Measurements from ENCODE around the gene SLC6A18. TPM values are rescaled to one million over a fixed set of nuclear protein-coding genes. Genes with fewer than 3 reads are reported as not detected.

Gene SLC6A18
- total and polyA plus RNA-seq, 7 donors: not detected

DNA sequence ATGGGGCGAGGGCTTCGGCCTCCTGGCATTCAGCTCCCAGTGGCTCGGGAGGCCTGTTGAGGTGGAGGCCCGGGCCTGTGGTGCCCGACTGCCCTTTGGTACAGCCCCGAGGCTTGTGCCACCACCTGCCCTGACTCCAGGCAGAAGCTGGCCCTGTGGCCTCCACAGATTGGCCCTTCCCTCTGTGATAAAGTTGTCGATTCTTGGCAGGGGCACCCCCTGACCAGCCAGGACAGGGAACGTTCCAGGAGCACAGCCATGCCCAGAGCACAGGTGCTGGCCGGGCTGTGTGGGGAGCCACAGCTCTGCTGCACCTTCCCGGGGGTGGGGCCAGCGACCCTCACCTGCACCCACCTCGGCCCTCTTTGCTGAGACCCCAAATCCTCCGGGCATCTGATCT, 32.7 kb downstream of the SLC6A18 start:
- H3K4me1 ChIP-seq: no peaks in the 10 kb centered on the region
- H3K9me3 ChIP-seq: peaks cover 6% of the 10 kb centered on the region
- H3K27me3 ChIP-seq (ENCODE audit: insufficient read depth in 3 of 3, low read length in 2 of 3): peaks cover 0 to 34% (median 6%) of the 10 kb centered on the region in 3 donors
- ATAC-seq (no peak), DNase-seq (no peak)
- intact Hi-C loops (cut with DNase I): no loop called here
- 68 to 77% (median 73%) methylated on average over 12 to 13 of the region's 13 CpGs for WGBS, 3 donors
- TF ChIP-seq, protein P1, sequence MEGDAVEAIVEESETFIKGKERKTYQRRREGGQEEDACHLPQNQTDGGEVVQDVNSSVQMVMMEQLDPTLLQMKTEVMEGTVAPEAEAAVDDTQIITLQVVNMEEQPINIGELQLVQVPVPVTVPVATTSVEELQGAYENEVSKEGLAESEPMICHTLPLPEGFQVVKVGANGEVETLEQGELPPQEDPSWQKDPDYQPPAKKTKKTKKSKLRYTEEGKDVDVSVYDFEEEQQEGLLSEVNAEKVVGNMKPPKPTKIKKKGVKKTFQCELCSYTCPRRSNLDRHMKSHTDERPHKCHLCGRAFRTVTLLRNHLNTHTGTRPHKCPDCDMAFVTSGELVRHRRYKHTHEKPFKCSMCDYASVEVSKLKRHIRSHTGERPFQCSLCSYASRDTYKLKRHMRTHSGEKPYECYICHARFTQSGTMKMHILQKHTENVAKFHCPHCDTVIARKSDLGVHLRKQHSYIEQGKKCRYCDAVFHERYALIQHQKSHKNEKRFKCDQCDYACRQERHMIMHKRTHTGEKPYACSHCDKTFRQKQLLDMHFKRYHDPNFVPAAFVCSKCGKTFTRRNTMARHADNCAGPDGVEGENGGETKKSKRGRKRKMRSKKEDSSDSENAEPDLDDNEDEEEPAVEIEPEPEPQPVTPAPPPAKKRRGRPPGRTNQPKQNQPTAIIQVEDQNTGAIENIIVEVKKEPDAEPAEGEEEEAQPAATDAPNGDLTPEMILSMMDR (IDR thresholded peaks at IDR 0.05): no peak
- H3K36me3 ChIP-seq (ENCODE audit: insufficient read depth in 1 of 2, low read depth in 1 of 2): no peaks in the 10 kb centered on the region
- no peak overlapping the region for H3K27ac ChIP-seq
- no peak overlapping the region for H3K4me3 ChIP-seq

DNA sequence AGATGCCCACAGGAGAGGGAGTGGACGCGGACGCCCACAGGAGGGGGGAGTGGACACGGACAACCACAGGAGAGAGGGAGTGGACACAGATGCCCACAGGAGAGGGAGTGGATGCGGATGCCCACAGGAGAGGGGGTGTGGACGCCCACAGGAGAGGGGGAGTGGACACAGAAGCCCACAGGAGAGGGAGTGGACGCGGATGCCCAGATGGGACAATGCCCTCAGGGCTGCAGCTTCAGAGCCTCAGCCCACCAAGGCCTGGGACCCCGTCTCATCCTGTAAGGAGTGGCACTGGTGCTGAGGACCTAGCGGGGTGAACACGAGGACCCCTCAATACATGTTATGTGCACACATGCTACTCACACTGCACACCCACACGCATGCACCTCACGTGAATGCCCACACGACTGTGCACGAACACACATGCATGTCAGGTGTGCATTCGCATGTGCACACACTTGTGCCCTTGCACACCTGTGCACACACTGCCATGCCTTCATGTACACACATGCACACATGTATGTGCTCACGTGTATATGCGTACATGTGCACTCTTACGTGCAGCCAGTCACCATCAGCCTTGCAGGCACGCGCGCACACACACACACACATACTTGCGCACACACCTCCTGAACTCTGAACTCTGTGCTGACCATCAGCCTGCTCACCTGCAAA, 34.8 kb downstream of the SLC6A18 start:
- DNase-seq (no peak), ATAC-seq (no peak)
- intact Hi-C loops (cut with DNase I): no loop called here
- TF ChIP-seq, protein P1 (IDR thresholded peaks at IDR 0.05): no peak
- WGBS, 3 donors: 95 to 96% (median 96%) methylated on average over 19 to 23 of the region's 23 CpGs
- Histone ChIP-seq H3K36me3 (ENCODE audit: insufficient read depth in 1 of 2, low read depth in 1 of 2) (no peaks in the 10 kb centered on the region), H3K27me3 (ENCODE audit: insufficient read depth in 3 of 3, low read length in 2 of 3) (peaks cover 0 to 18% (median 8%) of the 10 kb centered on the region in 3 donors), H3K9me3 (peaks cover 6% of the 10 kb centered on the region), H3K4me1 (no peaks in the 10 kb centered on the region), H3K4me3 (no peak overlapping the region), H3K27ac (no peak overlapping the region)

DNA sequence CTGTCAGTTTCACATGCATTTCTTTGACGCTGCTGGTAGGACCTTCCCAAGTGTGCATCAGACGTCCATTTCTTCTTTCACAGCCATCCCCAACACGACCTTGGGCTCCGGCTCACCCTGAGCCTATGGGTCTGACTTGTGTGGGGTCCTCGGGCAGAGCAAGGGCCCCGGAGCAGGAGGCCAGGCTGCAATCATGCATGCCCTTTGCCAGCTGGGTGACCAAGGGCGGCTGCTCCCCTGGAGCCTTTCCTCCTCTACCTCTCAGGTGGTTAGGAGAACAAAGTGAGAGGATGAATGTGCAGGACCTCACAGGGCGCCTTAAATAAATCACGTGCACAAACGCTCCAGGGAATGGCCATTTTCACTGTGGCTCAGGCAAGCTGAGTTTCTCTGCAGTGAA, 36.5 kb downstream of the SLC6A18 start:
- 89 to 91% (median 91%) methylated on average over 10 of the region's 10 CpGs for WGBS, 3 donors
- no peaks in the 10 kb centered on the region for H3K36me3 ChIP-seq (ENCODE audit: insufficient read depth in 1 of 2, low read depth in 1 of 2)
- peaks cover 0 to 16% (median 10%) of the 10 kb centered on the region in 3 donors for H3K27me3 ChIP-seq (ENCODE audit: insufficient read depth in 3 of 3, low read length in 2 of 3)
- no peak overlapping the region for H3K27ac ChIP-seq
- H3K9me3 ChIP-seq: peaks cover 6% of the 10 kb centered on the region
- H3K4me1 ChIP-seq: no peaks in the 10 kb centered on the region
- intact Hi-C loops (cut with DNase I): no loop called here
- TF ChIP-seq, protein P1 (IDR thresholded peaks at IDR 0.05): no peak
- no peak for DNase-seq
- no peak overlapping the region for H3K4me3 ChIP-seq
- ATAC-seq: no peak

DNA sequence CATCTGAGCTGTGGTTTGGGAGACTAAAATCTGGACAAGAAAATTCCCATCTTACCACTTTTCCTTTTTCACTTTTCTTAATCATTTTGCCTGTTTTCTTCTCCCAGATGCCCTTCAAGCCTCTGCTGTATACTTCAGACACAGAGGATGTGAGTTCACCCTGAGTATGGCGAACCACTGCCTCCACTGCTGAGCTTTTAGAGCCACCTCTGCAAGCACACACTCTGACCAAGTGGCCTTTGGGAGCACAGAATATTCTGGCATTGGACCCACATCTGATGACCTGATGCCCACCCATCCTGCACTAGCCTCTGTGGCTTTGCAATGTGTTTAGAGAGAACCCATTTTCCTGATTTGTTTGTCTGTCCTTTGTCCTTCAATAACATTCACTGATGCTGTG, 37.2 kb downstream of the SLC6A18 start:
- no peaks in the 10 kb centered on the region for H3K4me1 ChIP-seq
- WGBS, 3 donors: 93 to 97% (median 95%) methylated on average over 1 of the region's 1 CpG
- ATAC-seq (no peak), DNase-seq (no peak)
- H3K4me3 ChIP-seq: no peak overlapping the region
- no peaks in the 10 kb centered on the region for H3K36me3 ChIP-seq (ENCODE audit: insufficient read depth in 1 of 2, low read depth in 1 of 2)
- peaks cover 0 to 11% (median 8%) of the 10 kb centered on the region in 3 donors for H3K27me3 ChIP-seq (ENCODE audit: insufficient read depth in 3 of 3, low read length in 2 of 3)
- H3K27ac ChIP-seq: no peak overlapping the region
- TF ChIP-seq, protein P1 (IDR thresholded peaks at IDR 0.05): no peak
- intact Hi-C loops (cut with DNase I): no loop called here
- peaks cover 6% of the 10 kb centered on the region for H3K9me3 ChIP-seq

DNA sequence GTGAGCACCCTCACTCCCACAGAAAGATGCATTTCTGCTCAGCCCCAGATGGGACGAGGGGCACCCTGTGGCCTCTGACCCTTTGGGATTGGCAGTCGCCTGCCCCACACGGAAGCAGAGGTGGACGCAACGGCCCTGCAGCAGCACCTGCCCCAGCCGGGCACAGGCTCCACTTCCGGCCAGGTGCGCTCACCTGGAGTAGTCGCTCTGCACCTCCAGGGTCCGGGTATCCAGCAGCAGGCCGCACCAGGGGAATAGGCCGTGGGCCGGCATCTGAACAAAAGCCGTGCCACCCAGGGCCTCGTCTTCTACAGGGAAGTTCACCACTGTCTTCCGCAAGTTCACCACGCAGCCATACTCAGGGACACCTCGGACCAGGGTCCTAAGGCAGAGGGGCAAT, 39.0 kb downstream of the SLC6A18 start:
- no peaks in the 10 kb centered on the region for H3K36me3 ChIP-seq (ENCODE audit: insufficient read depth in 1 of 2, low read depth in 1 of 2)
- TF ChIP-seq, protein P1 (IDR thresholded peaks at IDR 0.05): no peak
- H3K27ac ChIP-seq: no peak overlapping the region
- intact Hi-C loops (cut with DNase I): no loop called here
- H3K4me3 ChIP-seq: no peak overlapping the region
- H3K4me1 ChIP-seq: no peaks in the 10 kb centered on the region
- 90 to 94% (median 92%) methylated on average over 18 of the region's 18 CpGs for WGBS, 3 donors
- DNase-seq (no peak), ATAC-seq (no peak)
- peaks cover 0 to 6% (median 0%) of the 10 kb centered on the region in 3 donors for H3K27me3 ChIP-seq (ENCODE audit: insufficient read depth in 3 of 3, low read length in 2 of 3)
- peaks cover 6% of the 10 kb centered on the region for H3K9me3 ChIP-seq
